Activated T-helper 1 cell treated with Interleukin-2 at 50 U/mL for 16 hours (primary cell): ENCODE results near the gene TOP1.

Experiments
- DNase-seq: peaks from one replicate; pipeline ENCODE4 v3.0.0-alpha.2; 2020; ENCODE audit warnings: low read depth

TOP1 gene

DNA sequence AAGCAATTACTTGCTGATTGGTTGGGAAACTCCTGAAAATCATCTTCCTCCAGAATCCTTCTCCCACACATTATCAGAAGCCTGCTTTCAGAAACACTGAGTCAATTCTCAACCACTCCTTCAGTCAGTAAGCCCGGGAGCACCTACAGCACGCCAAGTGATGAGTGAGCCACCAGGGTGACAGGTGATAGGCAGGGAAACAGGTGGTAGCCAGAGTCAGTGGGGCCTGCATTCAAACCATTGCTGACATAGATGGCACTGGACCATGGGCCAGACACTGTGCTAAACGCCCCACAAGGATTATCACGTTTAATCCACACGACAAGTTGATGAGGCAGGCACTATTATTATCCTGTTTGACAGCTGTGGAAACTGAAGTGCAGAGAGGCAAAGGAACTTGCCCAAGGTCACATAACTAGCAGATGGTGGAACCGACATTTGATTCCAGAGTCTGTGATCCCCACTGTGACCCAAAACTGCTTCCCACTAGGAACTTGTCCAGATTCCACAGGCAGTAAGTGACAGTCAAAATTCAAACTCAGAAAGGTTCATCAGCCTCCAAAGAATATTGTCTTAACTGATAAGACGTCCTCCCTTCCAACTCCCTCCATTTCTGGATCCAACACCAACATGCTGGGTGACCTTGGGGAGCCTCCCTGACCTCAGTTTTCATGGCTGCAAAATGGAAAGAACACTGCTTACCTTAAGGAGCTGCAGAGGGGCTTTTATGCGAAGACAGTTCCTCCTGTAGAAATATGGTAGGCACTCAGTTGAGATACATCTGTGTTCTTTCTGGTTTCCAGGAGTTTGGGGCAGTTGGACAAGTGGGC, 23.9 kb upstream of the TOP1 start:
- DNase-seq = no peak

DNA sequence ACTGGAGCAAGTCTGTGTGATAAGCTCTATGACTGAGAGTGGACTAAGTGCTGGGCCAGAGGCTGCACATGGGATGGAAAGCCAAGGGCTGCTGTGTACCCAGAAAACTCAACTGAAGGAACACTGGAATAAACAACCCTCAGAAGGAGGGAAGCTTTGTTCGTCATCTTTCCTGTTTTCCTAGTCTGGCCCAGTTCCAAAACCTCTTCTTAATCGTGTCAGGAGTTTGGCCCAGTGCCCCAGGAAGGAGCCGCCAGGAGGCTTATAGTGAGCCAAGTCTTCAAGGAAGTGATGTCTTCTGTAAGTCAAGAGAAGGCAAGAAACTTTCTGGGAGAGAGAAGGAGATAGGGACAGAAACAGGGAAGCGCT, 23.3 kb upstream of the TOP1 start:
- DNase-seq = no peak

DNA sequence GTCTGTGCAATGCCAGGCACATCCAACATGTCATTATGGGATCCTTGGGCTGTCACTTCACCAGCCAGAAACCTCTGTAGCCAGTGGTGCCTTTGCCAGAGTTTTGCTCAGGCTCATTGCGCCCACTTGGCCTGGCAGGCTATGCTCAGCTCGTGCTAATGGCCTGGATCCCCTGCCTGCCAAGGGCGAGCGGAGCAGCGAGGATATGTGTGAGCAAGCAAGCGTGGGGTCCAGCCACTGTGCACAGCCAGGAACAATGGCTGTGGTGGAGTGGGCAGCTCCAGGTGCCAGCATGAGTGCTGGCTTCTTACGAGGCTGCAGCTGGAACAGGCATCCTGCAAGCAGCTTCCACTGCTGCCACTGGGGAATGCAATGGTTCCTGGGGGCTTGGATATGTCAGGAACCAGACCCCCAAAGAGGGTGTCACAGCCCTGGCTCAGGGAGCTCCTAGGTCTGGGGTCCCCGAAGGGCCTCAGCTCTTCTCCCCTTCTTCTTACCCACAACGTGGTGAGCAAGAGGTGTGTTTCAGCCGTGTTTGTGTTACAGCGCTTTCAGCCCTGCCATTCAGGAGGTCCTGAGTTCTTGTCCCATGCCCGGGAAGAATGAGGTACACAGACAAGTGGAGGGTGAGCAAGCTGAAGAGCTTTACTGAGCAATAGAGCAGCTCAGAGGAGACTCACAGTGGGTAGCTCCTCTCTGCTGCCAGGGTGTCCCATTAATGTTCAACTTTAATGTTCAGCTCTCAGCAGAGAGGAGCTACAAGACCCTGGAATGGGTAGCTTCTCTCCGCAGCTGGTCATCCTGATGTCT, 22.3 kb upstream of the TOP1 start:
- no peak for DNase-seq

DNA sequence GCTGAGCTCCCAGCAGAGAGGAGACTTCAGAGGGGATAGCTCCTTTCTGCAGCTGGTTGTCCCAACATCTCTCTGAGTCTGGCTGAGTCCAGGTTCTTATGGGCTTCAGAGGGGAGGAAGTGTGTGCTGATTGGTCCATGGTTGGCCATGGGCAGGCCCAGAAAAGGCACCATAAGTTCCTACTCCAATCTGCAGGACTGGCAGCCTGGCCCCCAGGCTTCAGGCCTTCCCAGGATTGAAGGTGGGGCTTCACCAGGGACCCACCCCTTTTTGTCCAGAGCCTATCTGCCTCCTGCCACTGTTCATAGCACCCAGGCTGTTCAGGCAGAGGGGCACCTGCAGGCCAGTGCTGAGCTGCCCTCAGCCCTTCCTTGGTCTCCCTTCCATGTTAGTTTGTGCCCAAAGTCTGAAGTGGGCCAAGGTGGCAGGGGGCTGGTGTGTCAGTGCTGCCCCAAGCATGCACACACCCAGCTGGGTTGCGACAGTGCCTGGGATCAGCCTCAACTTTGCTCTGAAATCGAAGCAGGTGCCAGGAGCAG, 21.6 kb upstream of the TOP1 start:
- DNase-seq = no peak

DNA sequence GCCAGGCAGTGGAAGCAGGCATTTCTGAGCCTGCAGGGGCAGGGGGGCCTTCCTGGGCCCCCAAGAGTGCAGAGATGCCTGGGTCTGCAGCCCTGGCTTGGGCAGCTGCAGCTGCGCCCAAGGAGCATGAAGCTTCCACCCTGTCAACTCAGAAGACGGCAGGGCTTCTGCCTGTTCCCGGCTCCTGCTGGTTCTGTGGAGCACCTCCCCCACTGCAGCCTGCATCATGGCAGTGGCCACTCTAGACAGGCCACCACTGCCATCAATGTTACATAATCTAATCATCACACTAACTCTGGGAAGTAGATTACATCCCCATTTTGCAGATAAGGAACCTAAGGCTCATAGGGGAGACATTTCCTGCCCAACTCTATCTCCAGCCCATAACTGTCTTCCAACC, 21.1 kb upstream of the TOP1 start:
- DNase-seq = no peak

DNA sequence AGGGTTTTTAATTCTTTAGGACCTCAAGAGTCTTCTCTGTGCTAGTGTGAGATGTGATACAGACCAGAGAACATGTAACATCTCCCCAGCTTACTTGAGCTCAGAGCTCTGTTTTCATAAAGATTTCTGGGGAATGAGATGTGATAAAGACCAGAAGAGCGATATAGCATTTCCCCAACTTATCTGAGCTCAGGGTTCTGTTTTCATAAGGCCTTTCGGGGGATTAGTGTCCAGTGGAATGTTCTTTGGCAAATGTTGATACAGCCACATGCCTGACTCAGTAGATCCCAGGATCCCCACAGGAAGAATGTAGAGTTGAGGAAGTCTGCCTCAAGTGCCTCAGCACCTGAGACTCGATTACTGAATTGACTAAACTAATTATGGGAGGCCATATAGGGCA, 18.7 kb upstream of the TOP1 start:
- no peak for DNase-seq

DNA sequence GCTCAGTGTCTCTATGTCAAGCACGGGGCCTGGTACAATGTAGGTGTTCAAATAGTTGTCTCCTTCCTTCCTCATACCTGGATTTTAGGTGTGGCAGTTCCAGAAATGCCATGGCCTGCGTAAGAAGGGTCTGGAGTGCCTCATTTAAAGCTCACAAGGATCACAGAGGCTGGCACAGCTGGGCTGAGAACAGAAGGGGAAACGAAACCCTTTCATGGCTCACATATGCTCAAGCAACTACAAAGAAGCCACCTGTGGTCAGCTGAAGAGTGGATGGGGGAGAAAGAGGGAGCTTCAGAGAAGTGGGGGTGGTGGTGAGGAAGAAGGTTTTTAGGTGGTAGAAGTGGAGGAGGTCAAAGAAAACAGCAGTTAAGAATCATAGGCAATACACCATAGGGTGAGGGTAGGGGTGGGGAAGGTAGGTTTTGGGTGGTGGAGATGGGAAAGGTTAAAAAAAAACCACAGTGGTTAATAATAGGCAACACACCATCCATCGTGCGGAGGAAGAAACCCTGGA, 17.0 kb upstream of the TOP1 start:
- DNase-seq = no peak

DNA sequence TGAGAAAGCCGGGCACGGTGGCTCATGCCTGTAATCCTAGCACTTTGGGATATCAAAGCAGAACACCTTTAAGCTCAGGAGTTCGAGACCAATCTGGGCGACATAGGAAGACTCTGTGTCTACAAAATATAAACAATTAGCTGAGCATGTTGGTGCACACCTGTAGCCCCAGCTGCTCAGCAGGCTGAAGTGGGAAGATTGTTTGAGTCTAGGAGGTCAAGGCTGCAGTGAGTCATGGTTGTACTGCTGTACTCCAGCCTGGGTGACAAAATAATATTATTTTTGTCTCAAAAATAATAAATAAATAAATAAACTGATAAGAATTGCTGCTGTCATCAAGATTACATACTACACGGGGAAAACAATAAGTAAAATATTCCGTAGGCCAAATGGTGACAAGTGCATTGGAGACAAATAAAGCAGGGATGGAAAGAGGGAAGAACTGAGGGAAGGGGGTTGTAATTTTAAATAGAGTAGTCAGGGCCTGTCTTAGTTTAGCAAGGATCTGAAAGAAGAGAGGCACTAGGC, 14.0 kb upstream of the TOP1 start:
- no peak for DNase-seq

DNA sequence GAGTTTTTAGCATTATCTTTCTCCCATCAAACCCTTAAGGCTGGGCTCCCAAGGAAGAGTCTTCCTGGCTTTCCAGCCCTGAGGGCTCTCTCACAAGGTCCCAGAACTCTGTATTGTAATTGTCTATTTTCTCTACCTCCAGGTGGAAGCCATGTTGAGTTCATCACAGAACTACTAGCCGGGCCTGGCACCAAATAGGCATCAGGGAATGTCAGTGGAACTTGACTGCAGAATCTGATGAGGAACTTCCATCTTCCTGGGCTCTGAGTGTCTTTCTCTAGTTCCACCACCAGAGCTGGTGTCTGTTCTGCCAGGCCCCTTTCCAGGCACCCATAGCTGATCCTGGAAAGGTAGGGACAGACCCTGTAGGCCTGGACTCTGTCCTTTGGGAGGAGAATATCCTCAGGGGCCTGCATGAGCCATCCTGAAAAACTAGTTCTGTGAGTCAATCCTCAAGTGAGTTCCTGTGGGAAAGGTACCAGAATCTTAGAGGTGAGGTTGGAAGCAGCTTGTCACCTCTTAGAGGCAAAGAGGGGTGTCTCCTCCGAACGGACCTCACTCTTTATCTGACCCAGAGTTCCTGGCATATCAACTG, 11.1 kb upstream of the TOP1 start:
- DNase-seq = no peak

DNA sequence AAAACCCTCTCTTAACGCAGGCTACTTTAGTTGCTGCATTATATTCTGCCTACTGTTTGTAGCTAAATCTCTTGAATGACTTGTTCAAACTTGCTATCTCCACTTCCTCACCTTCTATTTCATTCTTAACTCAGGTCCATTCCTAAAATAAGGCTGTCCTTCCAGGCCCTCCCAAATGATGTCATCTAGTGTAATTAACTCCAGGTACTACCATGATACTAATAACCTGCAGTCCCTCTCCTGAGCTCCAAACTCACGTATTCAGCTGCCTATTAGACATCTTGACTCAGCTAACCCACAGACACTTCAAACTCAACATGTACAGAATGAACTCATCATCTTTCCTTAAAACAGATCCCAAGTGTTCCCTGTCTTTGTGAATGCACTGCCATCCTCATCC, 10.5 kb upstream of the TOP1 start:
- no peak for DNase-seq

DNA sequence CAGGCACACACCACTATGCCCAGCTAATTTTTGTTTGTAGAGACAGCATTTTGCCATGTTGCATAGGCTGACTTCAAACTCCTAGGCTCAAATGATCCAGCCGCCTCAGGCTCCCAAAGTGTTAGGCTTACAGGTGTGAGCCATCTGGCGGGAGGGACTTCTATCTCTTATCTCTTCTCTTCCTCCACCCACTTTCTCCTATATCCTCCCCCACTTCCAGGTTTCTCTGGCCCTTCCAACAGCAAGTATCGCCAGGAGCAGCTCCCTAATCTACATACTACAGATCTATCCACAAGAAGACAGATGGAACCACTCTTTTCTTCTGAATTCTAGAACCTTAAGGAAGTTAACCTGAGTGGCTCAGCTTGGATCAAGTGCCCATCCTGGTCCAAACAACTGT, 5.1 kb upstream of the TOP1 start:
- DNase-seq = no peak

DNA sequence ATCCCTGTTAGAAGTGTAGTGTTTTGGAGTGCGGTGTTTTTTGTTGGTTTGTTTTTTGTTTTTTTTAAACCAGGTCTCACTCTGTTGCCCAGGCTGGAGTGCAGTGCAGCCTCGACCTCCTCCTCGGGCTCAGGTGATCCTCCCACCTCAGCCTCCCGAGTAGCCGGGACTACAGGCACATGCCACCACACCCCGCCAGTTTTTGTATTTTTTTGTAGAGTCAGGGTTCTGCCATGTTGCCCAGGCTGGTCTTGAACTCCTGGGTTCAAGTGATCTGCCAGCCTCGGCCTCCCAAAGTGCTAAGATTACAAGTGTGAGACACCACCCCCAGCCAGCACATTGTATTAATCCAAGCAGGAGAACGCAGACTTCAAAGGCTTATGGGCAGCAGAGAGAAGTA, 1.3 kb upstream of the TOP1 start:
- DNase-seq = no peak

DNA sequence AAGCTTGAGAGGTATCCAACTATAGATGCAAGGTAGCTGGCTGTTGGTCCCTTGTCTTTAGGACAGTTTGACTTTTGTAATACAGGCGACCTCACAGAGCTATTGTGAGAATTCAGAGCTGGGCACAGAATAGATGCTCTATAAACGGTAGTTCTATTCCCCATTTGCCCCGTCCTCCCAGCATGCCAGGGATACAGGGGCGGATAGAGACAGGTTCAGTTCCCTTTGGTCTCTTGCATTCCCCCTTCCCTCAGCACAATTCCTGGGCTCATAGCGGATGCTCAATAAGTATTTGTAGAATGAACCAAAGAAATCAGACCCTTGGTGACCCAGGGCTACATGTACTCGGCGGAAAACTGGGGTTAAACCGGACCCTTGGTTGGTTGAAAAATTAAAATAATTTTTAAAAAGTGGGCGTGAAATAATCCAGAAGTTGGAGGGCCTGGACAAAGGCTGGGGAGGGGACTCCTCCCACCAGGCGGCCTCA, 707 bp upstream of the TOP1 start:
- DNase-seq = no peak

DNA sequence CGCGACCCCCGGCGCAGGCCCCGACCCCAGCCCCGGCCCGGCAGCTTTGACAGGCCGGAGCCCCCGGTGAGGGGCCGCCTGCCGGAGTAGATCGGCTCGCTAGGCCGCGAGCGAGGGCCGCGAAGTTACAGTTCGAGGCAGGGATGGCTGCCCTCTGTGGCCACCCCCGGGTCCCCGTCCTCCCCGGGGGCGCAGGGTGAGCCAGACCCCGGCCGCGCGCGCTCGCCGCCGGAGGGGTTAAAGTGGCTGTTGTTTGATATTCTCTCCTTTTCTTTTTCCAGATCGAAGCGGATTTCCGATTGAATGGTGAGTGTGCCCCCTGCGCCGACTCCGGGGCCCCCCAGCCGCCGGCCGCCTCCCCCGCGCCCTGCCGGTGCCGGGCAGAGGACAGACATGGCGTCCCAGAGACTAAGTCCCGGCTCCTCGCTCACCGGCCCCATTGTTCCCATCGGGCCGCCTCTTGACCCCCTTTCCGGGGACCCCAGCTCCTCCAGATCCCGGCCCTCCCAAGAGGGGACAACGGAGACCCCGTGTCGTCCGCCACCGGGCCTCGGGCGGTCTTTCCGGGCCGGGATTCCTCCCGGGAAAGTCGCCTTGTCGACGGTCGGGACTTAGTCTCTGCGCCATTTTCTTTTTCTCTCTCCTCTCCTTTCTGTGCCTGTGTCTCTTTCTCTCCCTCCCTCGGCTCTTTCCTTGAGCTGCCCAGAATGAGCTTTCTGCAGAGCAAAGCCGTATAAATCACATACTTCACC, 704 bp downstream of the TOP1 start:
- DNase-seq = no peak

DNA sequence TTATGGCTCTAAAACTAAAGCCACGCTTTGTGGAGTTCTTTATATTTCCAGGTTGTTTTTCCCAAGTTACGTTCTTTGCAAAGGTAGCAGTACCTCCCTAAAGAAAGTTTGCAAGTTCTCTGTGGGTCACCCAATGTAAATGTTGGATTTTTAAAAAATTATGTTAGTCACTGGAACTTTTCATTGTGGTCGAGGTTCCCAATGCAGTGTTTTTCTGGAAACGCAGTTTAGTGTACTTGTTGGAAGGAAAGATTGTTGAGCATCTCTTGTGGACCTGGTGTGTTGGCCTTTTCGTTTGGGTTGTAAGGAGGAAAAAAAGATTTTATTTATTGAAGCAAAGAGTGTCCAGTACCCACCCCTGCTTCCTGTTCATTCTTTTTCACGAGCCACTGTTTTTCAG, 1.4 kb downstream of the TOP1 start:
- DNase-seq = no peak

DNA sequence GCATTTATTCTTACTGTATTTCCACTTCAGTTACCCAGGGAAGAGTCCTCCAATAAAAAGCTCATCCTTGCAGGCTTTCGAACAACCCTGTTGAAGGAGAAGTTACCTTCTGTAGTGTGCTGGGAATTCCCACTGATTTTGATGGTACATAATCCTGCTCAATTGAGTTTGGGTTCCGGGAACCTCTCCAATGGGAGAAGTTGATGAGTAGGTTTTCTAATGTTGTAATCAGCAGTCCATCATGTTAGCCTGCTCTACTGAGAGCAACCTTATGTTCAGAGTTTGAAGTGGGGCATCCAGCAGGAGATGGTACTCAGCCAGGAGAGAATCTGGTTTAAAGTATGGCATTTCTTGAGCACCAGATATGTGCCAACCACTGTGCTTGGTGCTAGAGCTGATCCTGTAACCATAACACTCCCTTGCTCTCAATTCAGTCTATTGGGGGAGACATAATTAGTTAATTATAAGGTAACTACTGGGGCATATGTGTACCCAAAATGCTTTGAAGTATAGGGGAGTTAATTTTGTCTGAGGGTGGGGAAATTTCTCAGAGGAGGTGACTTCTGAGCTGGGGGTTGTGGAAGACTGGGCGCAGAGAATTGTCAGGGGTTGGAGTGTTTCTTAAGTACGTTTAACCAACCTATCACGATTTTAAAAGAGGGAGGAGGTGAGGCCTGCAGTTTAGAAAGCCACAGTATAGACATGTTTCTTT, 2.1 kb downstream of the TOP1 start:
- DNase-seq = no peak

DNA sequence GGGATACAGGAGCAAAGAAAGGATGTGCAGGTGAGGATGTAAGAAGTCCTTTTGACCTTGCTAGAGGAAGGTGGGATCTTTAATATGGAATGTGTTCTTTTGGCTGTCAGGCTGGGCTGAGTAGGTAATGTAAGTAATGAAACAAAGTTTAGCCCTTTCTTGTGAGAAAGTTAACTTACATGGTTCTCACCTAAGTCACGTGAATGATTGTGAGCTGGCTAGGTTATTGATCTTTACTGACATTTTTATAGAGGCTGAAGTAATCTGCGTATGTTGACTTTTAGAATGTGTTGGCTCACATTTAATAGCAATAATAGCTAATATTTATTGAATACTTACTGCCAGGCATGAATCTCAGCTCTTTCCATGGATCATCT, 2.6 kb downstream of the TOP1 start:
- no peak for DNase-seq

DNA sequence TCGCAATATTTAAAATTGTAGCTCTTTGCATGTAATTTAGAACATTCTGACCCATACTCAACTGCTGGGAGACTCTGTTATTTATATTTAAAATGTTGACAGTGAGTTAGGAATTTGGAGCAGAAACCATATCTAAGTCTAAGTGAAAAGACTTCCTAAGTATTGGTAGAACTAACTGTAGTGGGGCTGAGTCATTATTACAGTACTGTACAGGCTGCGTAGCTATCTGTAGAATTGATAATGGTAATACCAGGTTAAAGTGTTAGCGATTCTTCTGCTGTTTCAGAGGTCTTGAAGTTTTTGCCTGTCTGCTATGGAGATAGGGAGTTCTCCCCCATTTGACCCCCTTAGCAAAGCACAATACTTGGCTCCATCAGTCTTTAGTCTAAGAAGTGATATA, 3.6 kb downstream of the TOP1 start:
- no peak for DNase-seq

DNA sequence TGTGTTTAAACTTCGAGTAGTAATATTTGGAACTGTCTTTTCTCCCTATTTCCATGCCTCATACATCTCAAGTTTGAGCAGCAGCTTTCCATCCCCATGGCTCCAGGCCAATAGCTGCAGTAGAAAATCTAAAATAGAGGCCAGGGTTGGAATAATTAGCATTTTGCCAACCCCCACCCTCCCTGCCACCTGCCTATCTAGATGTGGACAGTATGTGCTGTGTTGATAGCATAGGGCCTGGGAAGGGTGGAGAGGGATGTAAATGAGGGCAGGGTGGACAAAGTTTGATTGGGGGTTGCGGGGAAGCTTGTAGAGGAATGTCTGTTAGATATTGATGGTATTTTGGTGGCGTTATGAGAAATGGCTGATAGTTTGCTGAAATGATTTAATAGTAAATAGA, 5.6 kb downstream of the TOP1 start:
- DNase-seq = no peak

DNA sequence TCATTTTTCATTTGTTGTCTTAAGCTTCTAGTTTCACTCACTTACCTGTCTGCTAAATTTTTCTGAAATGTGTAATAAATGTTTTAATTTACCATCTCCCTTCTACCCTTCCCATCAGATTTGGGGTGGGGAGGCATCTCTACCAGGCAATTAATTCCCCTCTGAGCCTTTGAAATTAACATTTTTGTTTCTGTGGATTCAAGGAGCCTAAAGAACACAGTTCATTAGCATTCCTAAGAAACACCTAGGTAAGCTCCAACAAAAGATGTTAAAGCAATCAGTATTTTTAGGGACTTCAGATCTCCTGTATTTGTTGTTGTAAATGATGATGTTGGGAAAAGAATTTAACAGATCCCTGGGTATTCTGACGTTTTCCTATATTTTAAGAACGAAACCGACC, 6.6 kb downstream of the TOP1 start:
- DNase-seq = no peak

DNA sequence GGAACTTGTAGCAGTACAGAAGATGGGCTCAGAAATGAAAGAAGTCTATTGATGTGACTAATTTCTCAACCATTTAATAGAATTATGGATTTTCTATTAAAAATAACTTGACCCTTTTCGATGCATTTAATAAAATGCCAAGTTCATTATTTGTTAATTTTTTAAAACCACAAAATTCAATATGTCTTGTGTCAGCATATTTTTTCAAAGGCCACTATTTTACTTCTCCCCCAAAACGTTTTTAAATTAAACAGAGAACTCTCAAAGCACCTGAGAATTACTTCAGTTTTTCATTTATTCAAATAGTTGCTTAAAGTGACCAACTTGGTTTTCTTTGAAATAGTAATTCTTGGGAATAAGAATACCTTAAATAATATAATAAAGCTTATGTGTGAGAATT, 8.6 kb downstream of the TOP1 start:
- no peak for DNase-seq
